Natural killer cell (primary cell): Measurements from ENCODE around the gene ZNF138. TPM values are rescaled to one million over a fixed set of nuclear protein-coding genes. Genes with fewer than 3 reads are reported as not detected.

ENCODE experiments used
- ATAC-seq, 3 donors: fragments of 150-1000 bp in 2 of 3; fragments of 200-7000 bp in 1 of 3; cut with Tn5 transposase; 1 replicate in 1 of 3; 2 replicates in 2 of 3; pipeline ENCODE4 v1.10.0; 2021; ENCODE audit warnings: mild to moderate bottlenecking in 2 of 3, moderate library complexity in 2 of 3
- DNase-seq, 2 donors: peaks; one replicate each; pipeline versions ENCODE4 v3.0.0 to v3.0.0-alpha.2; 2013 to 2021; ENCODE audit warnings: mixed read lengths in 1 of 2
- H3K27ac ChIP-seq: one replicate; pipeline ENCODE4 v1.5.1; 2013; ENCODE audit warnings: mild to moderate bottlenecking, low read length
- H3K27me3 ChIP-seq: one replicate; pipeline ENCODE4 v1.6.1; 2013; ENCODE audit warnings: low read length; ENCODE audit not compliant: control insufficient read depth, insufficient read depth
- H3K36me3 ChIP-seq: one replicate; pipeline ENCODE4 v1.6.1; 2013; ENCODE audit warnings: low read length; ENCODE audit not compliant: control insufficient read depth, insufficient read depth
- H3K4me1 ChIP-seq: one replicate; pipeline ENCODE4 v1.6.1; 2013; ENCODE audit warnings: low read length; ENCODE audit not compliant: control insufficient read depth, insufficient read depth
- H3K4me3 ChIP-seq: one replicate; pipeline ENCODE4 v1.5.1; 2013; ENCODE audit warnings: low read length
- H3K9me3 ChIP-seq: one replicate; pipeline ENCODE4 v1.6.1; 2013; ENCODE audit warnings: low read length; ENCODE audit not compliant: control insufficient read depth, insufficient read depth
- H3K27ac Mint-ChIP-seq, 2 donors: one replicate each; pipeline ENCODE4 v1.8.0; 2022; ENCODE audit warnings: mild to moderate bottlenecking in 2 of 2, mixed read lengths in 2 of 2, moderate library complexity in 1 of 2
- H3K27me3 Mint-ChIP-seq, 2 donors: one replicate each; pipeline ENCODE4 v1.8.0; 2022; ENCODE audit warnings: low read depth in 2 of 2, mixed read lengths in 2 of 2
- H3K36me3 Mint-ChIP-seq: one replicate; pipeline ENCODE4 v1.8.0; 2022; ENCODE audit warnings: mixed read lengths
- H3K4me1 Mint-ChIP-seq, 2 donors: one replicate each; pipeline ENCODE4 v1.8.0; 2022; ENCODE audit warnings: mixed read lengths in 2 of 2
- H3K4me3 Mint-ChIP-seq: one replicate; pipeline ENCODE4 v1.8.0; 2022; ENCODE audit warnings: mild to moderate bottlenecking, moderate library complexity, mixed read lengths
- H3K9me3 Mint-ChIP-seq, 2 donors: one replicate each; pipeline ENCODE4 v1.8.0; 2022; ENCODE audit warnings: mixed read lengths in 2 of 2
- WGBS: methylation state at CpG from one replicate; pipeline ENCODE4 v1.1.7; 2013; ENCODE audit warnings: missing lambda C conversion rate; ENCODE audit not compliant: insufficient coverage; 5-methylcytosine and 5-hydroxymethylcytosine counted together
- intact Hi-C: fragments of 100-400 bp; cut with micrococcal nuclease; formaldehyde crosslinking; loops from one replicate; pipeline ENCODE4 v1.14.2; 2022
- total RNA-seq, 4 donors: library from RNA; stranded (reverse); fragments of 120-200 nt in 1 of 4; gene quantifications; one replicate each; pipeline versions ENCODE4 v1.2.3 to v1.2.4, GENCODE V29; 2013 to 2022
- TF ChIP-seq, protein P1 (sequence below): fragments of 200-600 bp; IDR thresholded peaks from one replicate; pipeline ENCODE4 v1.8.0; 2022; ENCODE audit warnings: antibody characterized with exemption

ZNF138 gene
- total RNA-seq, 3 donors from 2014 or later (not counting 1 experiment from before 2014, with no cell fraction given) = 6.0 to 11.4 (median 8.0) TPM

DNA sequence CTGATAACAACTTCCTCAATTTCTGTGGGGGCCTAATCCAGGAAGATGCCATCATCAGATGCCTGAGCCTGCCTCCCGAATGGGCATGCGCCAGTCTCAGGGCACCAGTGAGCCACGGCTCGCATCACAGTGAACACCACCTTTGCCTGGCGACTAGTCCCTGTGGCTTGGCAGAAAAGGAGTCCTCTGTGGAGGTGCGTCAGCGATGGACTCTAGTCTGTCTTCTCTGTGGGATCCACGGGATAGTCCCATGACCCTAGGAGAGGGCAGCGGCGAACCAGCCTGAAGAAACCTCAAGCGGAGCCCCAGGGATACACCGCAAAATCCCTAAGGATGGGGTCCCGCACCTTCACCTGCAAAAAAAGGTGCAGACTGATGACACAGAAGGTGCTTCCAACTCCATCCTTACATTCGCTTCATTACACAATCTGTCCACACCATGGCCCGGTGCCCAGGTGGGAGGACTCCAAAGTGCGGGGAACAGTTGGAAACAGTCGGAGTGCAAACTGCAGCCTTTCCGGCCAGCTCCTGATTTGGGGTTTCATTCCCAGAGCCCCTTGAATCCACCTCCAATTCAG, 73.7 kb downstream of the ZNF138 start:
- DNase-seq (no peak), ATAC-seq (no peak)
- Mint-ChIP-seq H3K9me3 (peaks cover 2 to 4% of the 10 kb centered on the region in 2 donors), H3K27ac (no peak overlapping the region), H3K36me3 (no peaks in the 10 kb centered on the region), H3K4me1 (no peaks in the 10 kb centered on the region), H3K27me3 (no peaks in the 10 kb centered on the region), H3K4me3 (no peak overlapping the region)
- H3K27me3 ChIP-seq = no peaks in the 10 kb centered on the region
- H3K4me3 ChIP-seq = no peak overlapping the region
- no peaks in the 10 kb centered on the region for H3K36me3 ChIP-seq
- 91% methylated on average over 18 of the region's 18 CpGs for WGBS
- TF ChIP-seq, protein P1, sequence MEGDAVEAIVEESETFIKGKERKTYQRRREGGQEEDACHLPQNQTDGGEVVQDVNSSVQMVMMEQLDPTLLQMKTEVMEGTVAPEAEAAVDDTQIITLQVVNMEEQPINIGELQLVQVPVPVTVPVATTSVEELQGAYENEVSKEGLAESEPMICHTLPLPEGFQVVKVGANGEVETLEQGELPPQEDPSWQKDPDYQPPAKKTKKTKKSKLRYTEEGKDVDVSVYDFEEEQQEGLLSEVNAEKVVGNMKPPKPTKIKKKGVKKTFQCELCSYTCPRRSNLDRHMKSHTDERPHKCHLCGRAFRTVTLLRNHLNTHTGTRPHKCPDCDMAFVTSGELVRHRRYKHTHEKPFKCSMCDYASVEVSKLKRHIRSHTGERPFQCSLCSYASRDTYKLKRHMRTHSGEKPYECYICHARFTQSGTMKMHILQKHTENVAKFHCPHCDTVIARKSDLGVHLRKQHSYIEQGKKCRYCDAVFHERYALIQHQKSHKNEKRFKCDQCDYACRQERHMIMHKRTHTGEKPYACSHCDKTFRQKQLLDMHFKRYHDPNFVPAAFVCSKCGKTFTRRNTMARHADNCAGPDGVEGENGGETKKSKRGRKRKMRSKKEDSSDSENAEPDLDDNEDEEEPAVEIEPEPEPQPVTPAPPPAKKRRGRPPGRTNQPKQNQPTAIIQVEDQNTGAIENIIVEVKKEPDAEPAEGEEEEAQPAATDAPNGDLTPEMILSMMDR = no peak
- peaks cover 7% of the 10 kb centered on the region for H3K9me3 ChIP-seq
- H3K4me1 ChIP-seq = no peaks in the 10 kb centered on the region
- intact Hi-C loops = no loop called here
- H3K27ac ChIP-seq = no peak overlapping the region

DNA sequence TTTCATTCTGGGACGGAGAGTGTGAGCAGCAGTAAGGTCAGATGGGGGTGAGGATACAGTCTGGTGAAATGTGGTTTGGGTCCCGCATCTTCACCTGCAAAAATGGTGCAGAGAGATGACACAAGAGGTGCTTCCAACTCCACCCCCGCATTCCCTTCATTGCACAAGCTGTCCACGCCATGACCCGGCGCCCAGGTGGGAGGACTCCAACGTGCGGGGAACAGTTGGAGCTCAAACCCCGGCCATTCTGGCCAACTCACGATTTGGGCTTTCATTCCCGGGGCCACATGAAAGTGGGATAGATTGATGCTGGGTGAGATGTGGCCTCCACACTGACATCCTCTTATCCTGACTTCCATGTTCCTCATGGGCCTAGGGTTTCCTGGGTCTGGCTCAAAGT, 74.3 kb downstream of the ZNF138 start:
- ATAC-seq (no peak), DNase-seq (no peak)
- H3K9me3 ChIP-seq = peaks cover 4% of the 10 kb centered on the region
- Mint-ChIP-seq H3K27me3 (no peaks in the 10 kb centered on the region), H3K4me1 (no peaks in the 10 kb centered on the region), H3K27ac (no peak overlapping the region), H3K4me3 (no peak overlapping the region), H3K9me3 (peaks cover 2 to 4% of the 10 kb centered on the region in 2 donors), H3K36me3 (no peaks in the 10 kb centered on the region)
- TF ChIP-seq, protein P1 = no peak
- no peaks in the 10 kb centered on the region for H3K36me3 ChIP-seq
- H3K27ac ChIP-seq = no peak overlapping the region
- intact Hi-C loops = no loop called here
- H3K27me3 ChIP-seq = no peaks in the 10 kb centered on the region
- no peak overlapping the region for H3K4me3 ChIP-seq
- 98% methylated on average over 10 of the region's 11 CpGs for WGBS
- no peaks in the 10 kb centered on the region for H3K4me1 ChIP-seq

DNA sequence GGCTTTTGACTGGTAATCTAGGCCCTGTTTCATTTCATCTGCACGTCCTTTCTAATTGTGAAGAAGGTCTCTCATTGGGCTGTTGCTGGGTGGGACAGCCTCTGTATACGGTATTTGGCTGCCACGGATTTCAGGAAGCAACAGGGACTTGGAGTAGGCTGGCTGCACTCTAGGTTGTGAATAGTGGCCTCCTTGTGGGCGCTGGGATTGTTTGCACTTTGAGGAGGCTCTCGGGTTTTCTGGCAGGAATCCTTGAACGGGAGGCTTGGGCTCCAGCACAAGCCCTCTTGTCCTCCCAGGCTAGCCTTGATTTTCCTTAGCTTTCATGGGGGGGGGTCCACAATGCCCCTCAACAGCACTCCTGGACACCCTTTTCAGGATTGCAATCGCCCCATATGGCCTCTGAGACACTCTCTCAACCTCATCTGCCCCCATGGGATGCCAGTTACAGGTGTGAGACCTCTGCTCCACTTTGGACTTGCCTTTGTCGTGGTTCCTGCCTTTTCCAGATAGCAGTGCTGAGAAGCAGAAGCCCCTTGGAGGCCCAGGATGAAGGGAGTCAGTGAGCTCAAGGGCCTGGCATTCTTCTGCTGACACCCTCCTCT, 75.0 kb downstream of the ZNF138 start:
- TF ChIP-seq, protein P1 = no peak
- ATAC-seq (no peak), DNase-seq (no peak)
- H3K27ac Mint-ChIP-seq = no peak overlapping the region
- no peaks in the 10 kb centered on the region for H3K27me3 ChIP-seq
- H3K36me3 ChIP-seq = no peaks in the 10 kb centered on the region
- H3K4me1 Mint-ChIP-seq = no peaks in the 10 kb centered on the region
- WGBS = 71% methylated on average over 8 of the region's 8 CpGs
- H3K9me3 ChIP-seq = peaks cover 4% of the 10 kb centered on the region
- H3K36me3 Mint-ChIP-seq = no peaks in the 10 kb centered on the region
- no peaks in the 10 kb centered on the region for H3K27me3 Mint-ChIP-seq
- H3K4me3 ChIP-seq = no peak overlapping the region
- intact Hi-C loops = no loop called here
- H3K9me3 Mint-ChIP-seq = peaks cover 2 to 4% of the 10 kb centered on the region in 2 donors
- no peak overlapping the region for H3K4me3 Mint-ChIP-seq
- H3K4me1 ChIP-seq = no peaks in the 10 kb centered on the region
- no peak overlapping the region for H3K27ac ChIP-seq
